SKM-1 treated with dmso at 0.1 percent for 144 hours (cell line): ENCODE data around the gene LARP7.
"Not testable (repeated sequence)": the region's sequence is repeated elsewhere in the genome, so short reads cannot be mapped to it uniquely, and the experiment has no call there.

Experiments used
- DNase-seq: peaks from one replicate; lab custom pipeline; 2025; ENCODE audit not compliant: unreplicated experiment; lab: John Stamatoyannopoulos, UW

Gene LARP7

DNA sequence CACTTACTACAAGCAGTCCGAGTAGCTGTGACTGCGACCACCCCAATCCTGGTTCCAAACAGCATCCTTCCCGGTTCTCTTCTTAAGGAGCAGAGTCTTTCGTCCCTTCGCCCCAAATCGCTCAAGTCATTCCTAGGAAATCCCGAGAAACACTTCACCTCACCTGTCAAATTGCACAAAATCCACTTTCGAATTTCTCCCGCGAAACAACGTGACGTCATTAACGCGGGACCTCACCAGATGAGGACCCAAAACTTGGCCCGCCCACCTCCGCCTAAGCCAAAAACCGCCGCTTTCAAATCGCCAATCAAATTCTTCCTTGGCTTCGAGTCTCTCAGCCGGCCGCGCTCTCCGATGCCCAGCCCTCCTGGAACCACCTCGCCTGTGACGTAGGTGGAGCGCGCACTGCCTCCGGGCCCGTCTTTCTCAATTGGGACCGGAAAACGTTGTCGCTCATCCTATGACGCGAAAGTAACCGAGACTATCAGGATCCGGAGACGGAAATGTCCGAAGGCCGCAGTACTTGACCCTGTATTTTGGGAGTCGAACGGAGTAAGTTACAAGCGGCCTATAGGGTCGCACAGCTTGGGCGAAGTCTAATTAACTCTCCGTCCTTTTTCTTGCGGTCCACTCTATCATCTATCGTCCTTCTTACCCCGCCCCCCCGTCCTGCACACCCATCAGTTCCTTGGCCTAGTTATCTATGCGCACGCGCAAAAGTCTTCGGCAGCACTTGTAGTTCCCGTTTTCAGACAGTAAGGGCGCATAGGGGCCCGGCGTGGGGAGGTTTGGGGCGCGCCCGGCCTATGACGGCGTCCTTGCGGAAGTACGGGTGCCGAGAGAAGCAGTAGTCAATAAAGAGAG, at the start of gene LARP7, which contains the start of gene ZGRF1:
Gene LARP7, plus strand, starts transcription at position 456 of the 864 bp plus-strand sequence. CDS start 7,527 bp downstream, outside the sequence.
Gene ZGRF1, minus strand, starts transcription at position 222 of the 864 bp plus-strand sequence. CDS start 3,733 bp downstream, outside the sequence.
- peak; percentile 96 for DNase-seq

DNA sequence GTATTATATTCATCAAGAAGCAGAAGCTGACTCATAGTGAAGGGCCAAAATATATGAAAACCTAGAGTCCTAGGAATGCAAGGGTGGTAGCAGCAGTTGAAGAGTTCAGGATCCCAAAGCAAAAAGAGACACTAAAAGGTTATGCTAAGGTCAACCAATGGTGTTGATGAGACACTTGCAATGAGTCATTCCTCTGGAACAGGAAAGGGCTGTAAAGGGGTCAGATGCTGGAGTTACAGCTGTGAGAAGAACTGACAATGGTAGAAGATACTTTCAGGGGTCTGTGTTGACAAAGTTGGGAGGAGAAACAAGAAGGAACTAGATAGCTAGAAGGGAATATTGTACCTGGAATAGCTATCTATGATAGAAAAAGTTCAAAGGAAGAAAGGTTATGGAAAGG, 47.7 kb upstream of the LARP7 start:
- DNase-seq: no peak

DNA sequence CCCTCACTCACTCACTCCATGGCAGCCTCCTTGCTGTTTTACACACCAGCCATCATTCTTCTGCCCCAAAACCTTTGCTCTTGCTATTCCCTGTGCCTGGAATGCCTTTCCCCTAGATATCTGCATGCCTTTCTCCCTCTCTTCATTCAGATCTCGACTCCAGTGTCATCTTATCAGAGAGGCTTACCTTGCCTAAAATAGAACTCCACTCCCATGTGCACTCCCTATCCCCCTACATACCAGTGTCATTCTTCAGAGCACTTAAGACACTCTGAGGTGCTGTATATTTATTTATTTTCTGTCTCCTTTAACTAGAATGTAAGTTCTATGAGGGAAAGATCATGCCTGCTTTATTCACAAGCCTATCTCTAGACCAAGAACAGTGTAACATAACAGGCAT, 45.4 kb upstream of the LARP7 start:
- DNase-seq: no peak

DNA sequence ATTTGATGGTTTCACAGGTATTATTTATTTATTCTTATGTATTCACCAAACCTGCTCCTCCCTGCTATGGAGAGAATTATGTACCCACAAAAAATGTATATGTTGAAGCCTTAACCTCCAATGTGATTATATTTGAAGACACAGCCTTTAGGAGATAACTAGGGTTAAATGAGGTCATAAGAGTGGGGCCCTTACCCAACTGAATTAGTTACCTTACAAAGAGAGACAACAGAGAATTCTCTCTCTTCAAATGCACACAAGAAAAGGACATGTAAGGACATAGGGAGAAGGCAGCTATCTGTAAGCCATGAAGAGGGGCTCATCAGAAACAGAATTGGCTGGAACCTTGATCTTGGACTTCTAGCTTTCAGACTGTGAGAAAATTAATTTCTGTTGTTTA, 44.2 kb upstream of the LARP7 start:
- no peak for DNase-seq

DNA sequence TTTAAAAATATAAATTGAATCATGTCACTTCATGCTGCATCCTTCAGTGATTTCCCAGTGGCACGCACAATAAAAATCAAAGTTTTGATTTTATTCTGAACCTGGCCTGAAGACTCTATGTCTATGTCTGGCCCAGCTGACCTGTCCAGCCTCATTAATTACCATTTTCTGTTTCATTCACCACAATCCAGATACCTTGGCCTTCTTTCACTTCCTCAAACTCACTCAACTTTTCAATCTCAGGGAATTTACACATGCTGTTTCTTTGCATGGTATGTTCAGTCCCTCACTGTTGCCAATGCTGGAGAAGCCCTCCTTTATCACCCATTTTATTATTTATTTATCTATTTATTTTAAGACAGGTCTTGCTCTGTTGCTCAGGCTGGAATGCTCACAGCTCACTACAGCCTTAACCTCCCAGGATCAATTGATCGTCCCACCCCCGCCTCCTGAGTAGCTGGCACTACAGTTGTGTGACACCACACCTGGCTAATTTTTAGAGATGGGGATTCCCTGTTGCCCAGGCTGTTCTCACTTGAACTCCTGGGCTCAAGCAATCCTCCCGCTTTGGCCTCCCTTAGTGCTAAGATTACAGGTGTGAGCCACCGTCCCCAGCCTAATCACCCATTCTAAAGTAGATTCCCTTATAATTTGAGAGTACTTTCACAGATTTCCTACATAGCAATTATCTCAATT, 43.4 kb upstream of the LARP7 start:
- DNase-seq: no peak

DNA sequence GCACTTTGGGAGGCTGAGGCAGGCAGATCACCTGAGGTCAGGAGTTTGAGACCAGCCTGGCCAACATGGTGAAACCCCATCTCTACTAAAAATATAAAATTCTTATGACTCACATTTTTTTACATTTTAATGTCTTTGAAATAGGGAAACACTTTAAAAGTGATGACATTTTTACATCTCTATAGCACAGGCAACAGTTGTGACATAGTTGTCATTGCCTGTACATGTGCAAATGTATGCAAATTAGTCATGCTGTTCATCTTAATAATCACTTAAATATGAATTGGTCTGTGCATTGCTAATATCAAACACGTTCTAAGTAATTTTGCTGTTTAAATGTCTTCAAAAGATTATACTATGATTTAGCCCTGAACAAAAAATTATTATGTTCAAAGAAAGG, 42.0 kb upstream of the LARP7 start:
- no peak for DNase-seq

GRCh38 chr4:112604589-112604988, 32.4 kb upstream of the LARP7 start:
- peak; percentile 39 for DNase-seq

DNA sequence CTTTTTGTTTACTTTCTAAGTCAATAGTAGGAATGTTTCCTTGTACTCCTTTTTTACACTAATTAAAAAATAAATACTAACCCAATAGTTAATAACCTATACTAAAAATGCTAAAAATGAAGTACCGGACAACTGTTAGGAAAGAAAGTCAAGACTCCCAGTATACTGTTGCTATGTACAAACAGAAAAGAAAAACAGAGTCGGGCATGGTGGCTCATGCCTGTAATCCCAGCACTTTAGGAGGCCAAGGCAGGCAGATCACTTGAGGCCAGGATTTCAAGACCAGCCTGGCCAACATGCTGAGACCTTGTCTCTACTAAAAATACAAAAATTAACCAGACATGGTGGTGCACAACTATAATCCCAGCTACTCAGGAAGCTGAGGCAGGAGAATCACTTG, 24.1 kb upstream of the LARP7 start:
- not testable (repeated sequence) for DNase-seq

DNA sequence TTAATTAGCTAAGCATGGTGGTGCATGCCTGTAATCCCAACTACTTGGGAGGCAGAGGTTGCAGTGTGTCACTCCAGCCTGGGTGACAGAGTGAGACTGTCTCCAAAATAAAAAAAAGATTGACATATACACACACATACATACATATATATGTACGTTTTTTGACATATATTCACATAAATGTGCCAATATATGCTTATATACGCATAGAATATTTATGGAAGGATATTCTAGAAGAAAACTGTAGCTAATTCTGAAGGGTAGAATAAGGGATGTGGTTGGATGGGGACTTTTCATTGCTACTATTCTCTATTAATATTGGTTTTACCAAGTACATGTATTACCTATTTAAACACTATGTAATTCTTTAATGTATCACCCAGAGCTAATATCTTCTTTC, 20.0 kb upstream of the LARP7 start:
- DNase-seq: no peak

DNA sequence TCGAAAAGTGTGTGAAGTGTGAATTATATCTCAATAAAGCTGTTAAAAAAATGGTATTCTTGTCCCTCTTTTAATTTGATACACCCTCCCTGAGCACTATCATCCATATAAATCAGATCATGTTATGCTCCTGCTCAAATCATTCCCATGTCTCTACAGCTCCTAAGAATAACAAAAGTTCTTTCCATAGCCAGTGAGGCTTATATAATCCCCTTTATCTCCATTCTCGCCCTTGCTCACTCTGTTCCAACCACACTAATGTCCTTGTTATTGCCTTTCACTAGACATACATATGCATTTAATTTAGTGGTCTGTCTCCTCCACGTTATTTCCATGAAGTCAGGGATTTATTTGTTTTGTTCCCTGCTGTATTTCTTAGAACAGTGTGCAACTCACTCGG, 10.7 kb upstream of the LARP7 start:
- no peak for DNase-seq

- DNase-seq: peak; percentile 7
Measured at GRCh38 chr4:112633477-112634235, 3.3 kb upstream of the LARP7 start.

GRCh38 chr4:112637552-112637866, 566 bp downstream of the LARP7 start:
- no peak for DNase-seq

- no peak for DNase-seq
Measured at GRCh38 chr4:112642526-112642925, 5.6 kb downstream of the LARP7 start.

DNA sequence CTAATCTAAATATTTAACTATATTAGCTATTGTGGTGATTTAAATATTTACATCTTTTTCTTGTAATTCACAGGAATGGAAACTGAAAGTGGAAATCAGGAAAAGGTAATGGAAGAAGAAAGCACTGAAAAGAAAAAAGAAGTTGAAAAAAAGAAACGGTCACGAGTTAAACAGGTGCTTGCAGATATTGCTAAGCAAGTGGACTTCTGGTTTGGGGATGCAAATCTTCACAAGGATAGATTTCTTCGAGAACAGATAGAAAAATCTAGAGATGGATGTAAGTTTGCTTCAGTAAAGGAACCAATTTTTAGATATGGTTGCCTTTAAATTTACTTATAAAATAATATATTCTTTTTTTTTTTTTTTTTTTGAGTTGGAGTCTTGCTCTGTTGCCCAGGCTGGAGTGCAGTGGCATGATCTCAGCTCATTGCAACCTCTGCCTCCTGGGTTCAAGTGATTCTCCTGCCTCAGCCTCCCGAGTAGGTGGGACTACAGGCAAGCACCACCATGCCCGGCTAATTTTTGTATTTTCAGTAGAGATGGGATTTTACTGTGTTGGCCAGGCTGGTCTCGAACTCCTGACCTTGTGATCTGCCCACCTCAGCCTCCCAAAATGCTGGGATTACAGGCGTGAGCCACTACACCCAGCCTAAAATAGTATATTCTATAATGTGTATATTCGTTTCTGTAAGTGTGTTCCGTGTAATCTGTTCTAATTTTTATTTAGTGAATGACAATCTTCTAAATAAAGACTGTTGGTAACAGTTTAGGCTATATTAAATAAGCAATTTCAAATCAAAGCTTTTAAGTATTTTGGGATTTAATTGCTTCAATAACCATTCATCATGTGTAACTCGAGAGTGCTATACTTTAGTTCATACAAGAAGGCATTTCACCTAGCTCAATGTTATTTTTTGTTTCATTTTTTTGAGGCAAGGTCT, 7.9 kb downstream of the LARP7 start:
- DNase-seq: not testable (repeated sequence)

DNA sequence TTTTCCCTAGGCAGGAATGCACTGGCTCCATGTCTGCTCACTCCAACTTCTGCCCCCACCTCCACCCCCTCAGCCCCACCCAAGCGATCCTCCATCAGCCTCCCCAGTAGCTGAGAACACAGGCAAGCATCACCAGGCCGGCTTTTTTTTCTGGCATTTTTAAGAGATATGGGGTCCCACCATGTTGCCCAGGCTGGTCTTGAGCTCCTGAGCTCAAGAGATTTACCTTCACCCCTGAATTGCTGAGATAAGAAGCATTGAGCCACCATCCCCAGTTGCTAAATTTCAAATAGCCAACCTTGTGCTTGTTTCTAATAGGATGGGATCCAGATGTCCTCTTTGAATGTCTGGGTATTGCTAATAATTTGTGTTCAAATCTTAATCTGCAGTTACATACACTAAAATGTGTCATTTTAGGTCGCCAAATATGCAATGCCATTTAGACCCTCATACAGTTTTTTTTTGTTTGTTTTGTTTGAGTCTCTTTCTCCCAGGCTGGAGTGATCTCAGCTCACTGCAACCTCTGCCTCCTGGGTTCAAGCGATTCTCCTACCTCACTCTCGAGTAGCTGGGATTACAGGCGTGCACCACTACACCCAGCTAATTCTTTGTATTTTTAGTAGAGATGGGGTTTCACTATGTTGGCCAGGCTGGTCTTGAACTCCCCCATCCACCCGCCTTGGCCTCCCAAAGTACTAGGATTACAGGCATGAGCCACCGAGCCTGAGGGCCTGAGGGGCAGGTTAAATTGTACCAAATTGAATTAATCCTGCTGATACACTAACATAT, 8.8 kb downstream of the LARP7 start:
- no peak for DNase-seq

DNA sequence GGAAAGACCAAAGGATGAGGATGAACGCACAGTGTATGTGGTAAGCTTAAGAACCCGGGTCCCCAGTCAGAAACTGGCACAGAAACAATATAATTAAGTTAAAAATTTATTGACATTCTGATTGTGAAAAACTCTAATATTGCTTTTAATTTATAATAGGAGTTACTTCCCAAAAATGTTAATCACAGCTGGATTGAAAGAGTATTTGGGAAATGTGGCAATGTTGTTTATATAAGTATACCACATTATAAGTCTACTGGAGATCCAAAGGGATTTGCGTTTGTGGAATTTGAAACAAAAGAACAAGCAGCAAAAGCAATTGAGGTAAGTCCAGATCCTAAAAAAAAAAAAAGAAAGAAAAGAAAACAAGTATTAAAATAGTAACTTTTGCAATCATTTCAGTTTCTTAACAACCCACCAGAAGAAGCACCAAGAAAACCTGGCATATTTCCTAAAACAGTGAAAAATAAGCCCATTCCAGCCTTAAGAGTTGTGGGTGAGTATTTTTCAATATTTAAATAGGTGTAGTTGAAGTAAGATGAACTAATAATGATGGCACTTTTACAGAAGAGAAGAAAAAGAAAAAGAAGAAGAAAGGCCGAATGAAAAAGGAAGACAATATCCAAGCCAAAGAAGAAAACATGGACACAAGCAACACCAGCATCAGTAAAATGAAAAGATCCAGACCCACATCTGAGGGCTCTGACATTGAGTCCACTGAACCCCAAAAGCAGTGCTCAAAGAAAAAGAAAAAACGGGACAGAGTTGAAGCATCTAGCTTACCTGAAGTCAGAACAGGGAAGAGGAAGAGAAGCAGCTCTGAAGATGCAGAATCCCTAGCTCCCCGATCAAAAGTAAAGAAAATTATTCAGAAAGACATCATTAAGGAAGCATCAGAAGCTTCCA, 9.9 kb downstream of the LARP7 start:
- DNase-seq: no peak

DNA sequence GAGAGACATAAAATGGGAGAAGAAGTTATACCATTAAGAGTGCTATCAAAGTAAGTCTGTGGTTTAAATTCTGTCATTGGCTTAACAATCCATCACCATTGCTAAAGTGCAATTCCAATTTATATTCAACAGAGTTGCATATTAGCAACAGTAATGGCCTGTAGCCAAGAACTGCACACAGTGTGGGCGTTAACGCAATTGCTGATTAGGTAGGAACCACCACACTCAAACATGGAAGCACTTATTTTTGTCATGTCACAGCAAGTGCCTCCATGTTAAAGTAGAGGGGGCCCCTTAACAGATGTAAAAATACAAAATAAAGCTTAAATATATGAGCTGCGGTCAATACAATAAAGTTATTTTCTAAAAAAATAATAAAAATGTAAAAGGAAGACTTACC, 10.8 kb downstream of the LARP7 start:
- no peak for DNase-seq

DNA sequence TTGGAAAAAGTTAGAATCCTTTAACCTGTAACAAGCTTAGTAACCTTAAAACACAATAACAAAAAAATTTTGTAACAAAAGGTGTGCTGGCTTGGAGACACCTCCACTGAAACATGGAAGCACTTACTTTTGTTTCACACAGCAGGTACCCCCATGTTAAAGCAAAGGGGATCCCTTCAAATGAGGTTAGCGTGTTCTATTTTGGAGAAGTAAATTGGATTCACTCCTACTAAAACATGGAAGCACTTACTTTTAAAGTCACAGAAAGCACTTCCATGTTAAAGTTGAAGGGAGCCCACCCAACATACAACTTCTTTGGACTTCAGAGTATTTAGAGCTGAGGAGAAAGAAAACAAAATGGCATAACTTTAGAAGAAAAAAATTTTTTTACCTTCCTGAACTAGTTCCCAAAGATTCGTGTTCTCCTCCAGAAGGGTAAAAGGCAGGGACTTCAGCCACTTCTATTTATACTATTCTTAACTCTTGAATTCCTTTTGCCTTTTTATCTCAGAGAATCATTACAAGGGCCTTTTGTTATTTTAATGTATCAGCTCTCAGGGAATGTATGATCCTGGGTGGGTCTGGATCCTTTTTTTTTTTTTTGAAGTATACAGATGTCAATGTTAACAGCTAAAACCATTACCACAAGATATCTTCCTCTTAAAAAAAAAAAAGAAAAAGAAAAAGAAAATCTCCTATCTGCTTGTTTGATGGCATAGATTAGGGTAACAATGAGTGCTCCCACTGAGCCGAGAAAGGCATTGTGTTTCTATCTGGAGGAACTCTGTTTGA, 11.5 kb downstream of the LARP7 start:
- no peak for DNase-seq
